ENCODE data around the gene TMSB10.
"Not testable (repeated sequence)": the region's sequence is repeated elsewhere in the genome, so short reads cannot be mapped to it uniquely, and the experiment has no call there.

Gene TMSB10

GRCh38 chr2:84940831-84941412 lies 35.5 kb downstream of the TMSB10 start:
- DNase-seq: no peak

- DNase-seq: no peak
Measured at GRCh38 chr2:84942166-84942565, 36.7 kb downstream of the TMSB10 start.

DNA sequence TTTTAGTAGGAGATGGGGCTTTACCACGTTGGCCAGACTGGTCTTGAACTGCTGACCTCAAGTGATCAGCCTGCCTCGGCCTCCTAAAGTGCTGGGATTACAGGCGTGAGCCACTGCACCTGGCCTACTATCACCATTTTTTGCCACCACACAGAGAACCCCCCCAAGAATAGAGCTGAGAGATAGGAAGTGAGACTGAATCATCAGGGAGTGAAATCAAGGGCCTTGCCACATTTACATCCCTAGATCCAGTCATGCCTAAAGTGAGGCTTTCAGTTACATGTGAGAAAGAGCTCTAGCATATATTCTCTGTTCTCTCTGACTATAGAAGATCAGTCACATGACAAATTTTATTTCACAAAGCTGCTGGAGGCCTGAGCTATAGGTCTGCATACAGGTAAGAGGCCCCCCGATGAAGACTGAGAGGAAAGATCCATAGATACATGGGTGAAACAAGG lies 37.5 kb downstream of the TMSB10 start:
- peak; percentile 38 for DNase-seq

DNA sequence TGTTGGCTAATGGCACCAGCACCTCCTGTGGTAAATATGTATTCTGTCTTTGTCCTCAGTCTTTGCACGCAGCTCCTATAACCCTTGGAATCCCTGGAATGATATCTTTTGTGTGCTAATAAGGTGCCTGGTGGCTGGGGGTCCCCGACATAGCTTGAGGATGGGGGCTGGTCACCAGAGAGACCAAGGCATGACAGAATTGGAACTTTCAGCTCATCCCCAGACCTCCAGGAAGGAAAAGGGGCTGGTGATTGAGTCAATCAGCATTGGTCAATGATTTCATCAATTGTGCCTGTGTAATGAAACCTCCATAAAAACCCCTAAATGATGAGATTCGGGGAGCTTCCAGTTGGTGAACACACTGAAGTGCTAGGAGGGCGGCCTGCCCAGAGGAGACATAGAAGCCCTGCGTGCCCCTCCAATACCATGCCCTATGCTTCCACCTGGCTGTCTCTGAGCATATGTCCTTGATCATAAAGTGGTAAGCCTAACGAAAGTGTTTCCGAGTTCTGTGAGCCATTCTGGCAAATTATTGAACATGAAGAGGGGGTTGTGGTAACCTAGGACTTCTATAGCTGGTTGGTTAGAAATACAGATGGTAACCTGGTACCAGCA lies 38.9 kb downstream of the TMSB10 start:
- DNase-seq: no peak

DNA sequence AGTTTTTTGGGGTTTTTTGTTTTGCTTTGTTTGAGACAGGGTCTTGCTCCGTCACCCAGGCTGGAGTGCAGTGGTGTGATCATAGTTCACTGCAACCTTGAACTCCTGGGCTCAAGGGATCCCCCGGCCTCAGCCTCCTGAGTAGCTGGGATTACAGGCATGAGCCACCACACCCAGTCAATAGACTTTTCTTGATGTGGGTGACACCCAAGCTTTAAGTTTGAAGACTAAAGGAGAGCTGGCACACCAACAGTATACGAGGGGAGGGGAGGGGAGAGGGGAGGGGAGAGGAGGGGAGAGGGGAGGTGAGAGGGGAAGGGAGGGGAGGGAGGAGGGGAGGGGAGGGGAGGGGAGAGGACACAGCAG lies 40.4 kb downstream of the TMSB10 start:
- not testable (repeated sequence) for DNase-seq

DNA sequence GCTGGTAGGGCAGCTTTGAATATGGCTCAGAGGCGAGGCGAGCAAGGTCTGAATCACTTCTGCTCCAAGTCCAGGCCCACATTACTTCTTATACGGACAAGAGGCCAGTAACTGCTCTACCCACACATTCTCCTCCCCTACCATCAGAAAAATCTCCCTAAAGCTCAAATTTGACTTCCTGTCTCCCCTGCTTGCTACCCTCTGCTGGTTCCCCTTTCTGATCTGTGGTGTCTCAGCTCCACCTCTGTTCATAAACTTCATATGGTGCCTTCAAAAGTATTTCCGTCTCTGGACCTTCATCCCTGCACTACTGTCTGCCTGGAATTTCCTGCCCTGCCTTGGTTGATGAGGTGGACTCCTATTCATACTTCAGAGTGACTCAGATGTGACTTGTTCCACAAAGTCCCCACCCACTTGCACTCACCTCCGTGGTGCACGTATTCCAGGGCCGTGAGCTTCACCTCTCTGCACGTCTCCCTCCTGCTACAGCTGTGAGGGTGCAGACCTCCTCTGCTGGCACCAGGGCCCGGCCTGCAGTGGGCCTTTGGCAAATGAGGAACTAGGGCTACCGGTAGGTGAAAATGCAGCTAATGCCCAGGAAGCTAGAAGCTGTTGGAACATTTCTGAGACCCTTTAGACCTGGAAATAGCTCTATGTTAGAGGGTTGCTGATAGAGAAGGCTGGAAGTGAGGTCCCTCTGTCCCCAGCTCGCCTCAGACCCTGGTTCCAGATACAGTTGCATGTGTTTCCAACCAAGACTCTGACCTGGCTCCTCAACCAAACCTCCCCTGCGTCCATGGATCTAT lies 41.0 kb downstream of the TMSB10 start:
- DNase-seq: peak; percentile 79

DNA sequence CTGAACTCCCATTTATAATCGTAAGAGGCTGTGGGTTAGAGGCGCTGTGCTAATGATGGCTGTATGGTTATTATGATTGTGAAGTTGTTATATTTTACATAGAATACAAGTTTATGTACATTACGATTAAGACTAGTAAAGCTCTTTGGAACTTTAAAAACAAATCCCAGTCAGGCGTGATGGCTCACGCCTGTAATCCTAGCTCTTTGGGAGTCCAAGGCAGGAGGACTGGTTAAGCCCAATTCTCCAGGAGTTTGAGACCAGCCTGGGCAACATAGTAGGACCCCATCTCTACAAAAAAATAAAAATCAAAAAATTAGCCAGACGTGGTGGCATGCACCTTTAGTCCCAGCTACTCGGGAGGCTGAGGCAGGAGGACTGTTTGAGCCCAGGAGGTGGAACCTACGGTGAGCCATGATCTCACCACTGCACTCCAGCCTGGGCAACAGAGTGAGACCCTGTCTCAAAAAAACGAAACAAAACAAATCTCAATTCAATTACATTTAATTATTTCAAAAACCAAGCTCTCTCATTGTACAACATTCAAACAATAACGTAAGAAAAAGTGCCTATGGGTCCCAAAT lies 41.6 kb downstream of the TMSB10 start:
- DNase-seq: no peak

DNA sequence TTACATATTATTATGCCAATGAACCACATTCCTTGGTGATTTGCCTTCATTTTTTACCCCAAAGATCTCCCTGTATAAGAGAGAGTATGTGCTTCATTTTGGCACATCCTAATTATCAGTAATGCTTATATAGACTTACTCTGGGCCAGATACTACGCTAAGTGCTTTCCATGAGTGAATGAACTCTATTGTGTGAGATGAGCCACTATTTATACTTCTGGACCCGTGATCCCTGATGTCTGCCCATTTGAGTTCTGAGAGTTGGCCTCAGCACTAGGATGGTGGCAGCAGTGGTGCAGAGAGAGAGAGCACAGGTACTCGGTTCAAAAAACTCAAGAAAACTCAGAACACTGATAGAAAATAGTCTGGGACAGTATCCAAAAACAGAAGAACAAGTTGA lies 48.1 kb downstream of the TMSB10 start:
- no peak for DNase-seq

DNA sequence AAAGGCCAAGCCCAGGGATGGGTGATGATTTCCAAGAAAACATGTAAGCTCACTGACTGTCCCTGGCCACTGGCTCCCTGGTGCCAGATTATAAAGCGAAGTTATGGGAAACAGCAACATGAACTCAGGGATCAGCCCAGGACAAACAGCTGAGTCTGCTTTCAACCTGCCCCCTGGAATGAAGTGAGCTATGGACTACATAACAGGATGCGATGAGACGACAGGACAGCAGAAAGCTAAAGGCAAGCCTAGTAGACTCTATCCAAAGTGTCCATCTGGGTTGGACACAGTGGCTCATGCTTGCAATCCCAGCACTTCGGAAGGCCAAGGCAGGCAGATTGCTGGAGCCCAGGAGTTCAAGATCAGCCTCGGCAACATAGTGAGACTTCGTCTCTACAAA lies 48.9 kb downstream of the TMSB10 start:
- no peak for DNase-seq
